IMR-90 (cell line): ENCODE measurements around the gene ZNF283. TPM values are rescaled to one million over a fixed set of nuclear protein-coding genes. Genes with fewer than 3 reads are reported as not detected.

Source experiments
- ATAC-seq: fragments of 200-7000 bp; cut with Tn5 transposase; 2 replicates; pipeline ENCODE4 v1.9.1; 2020; ENCODE audit warnings: low read depth, mild to moderate bottlenecking, moderate library complexity
- BruUV-seq: library from RNA; stranded (reverse); fragments of 400-500 nt; replicated peaks from 2 replicates; lab custom pipeline; 2021; lab: Mats Ljungman, UMichigan
- CTCF ChIA-PET: fragments of 300-600 bp; formaldehyde crosslinking; extraction: SDS; loops from one replicate; lab custom pipeline; 2021; ENCODE audit warnings: antibody characterized with exemption; lab: Yijun Ruan, JAX
- POLR2A ChIA-PET: fragments of 300-600 bp; sonication (Branson Sonifier 250); formaldehyde crosslinking; loops from one replicate; lab custom pipeline; 2022; ENCODE audit warnings: antibody characterized with exemption; ENCODE audit not compliant: unreplicated experiment; lab: Charles Lee
- DNase-seq: peaks from one replicate; pipeline ENCODE4 v3.0.0; 2013
- H2AFZ ChIP-seq: replicated peaks from 2 replicates; pipeline ENCODE3; 2013; ENCODE audit warnings: low read length, mild to moderate bottlenecking; ENCODE audit not compliant: poor library complexity
- H2AK5ac ChIP-seq: 2 replicates; pipeline ENCODE4 v1.6.1; 2013; ENCODE audit warnings: low read depth, low read length, inconsistent platforms
- H2AK9ac ChIP-seq: replicated peaks from 2 replicates; pipeline ENCODE3; 2013; ENCODE audit warnings: mild to moderate bottlenecking, low read depth, low read length, moderate library complexity; ENCODE audit not compliant: poor library complexity
- H2BK120ac ChIP-seq: 2 replicates; pipeline ENCODE4 v1.6.1; 2013; ENCODE audit warnings: low read depth, low read length, inconsistent platforms
- H2BK15ac ChIP-seq: 3 replicates; pipeline ENCODE4 v1.6.1; 2013; ENCODE audit warnings: low read depth, low read length, inconsistent platforms
- H2BK20ac ChIP-seq: 2 replicates; pipeline ENCODE4 v1.6.1; 2013; ENCODE audit warnings: low read depth, mild to moderate bottlenecking, inconsistent platforms, low read length, moderate library complexity
- H2BK5ac ChIP-seq: 2 replicates; pipeline ENCODE4 v1.6.1; 2013; ENCODE audit warnings: mild to moderate bottlenecking, low read depth, low read length, inconsistent platforms; ENCODE audit not compliant: poor library complexity, severe bottlenecking
- H3K14ac ChIP-seq: replicated peaks from 2 replicates; pipeline ENCODE4 v1.6.1; 2013; ENCODE audit warnings: low read depth, low read length, inconsistent platforms
- H3K18ac ChIP-seq: 2 replicates; pipeline ENCODE4 v1.6.1; 2013; ENCODE audit warnings: low read depth, low read length, control low read depth
- H3K23ac ChIP-seq: 2 replicates; pipeline ENCODE4 v1.6.1; 2013; ENCODE audit warnings: low read depth, low read length, inconsistent platforms
- H3K27ac ChIP-seq: 2 replicates; pipeline ENCODE4 v1.5.1; 2013; ENCODE audit warnings: mild to moderate bottlenecking, control low read depth, low read length; ENCODE audit not compliant: insufficient read depth
- H3K27me3 ChIP-seq: 2 replicates; pipeline ENCODE4 v1.6.1; 2013; ENCODE audit warnings: low read length; ENCODE audit not compliant: control insufficient read depth, insufficient read depth
- H3K36me3 ChIP-seq: 2 replicates; pipeline ENCODE4 v1.6.1; 2013; ENCODE audit warnings: low read length, mixed read lengths; ENCODE audit not compliant: control insufficient read depth, insufficient read depth
- H3K4ac ChIP-seq: 2 replicates; pipeline ENCODE4 v1.6.1; 2013; ENCODE audit warnings: low read depth, low read length, inconsistent platforms
- H3K4me1 ChIP-seq: 2 replicates; pipeline ENCODE4 v1.6.1; 2013; ENCODE audit warnings: low read length, mixed read lengths; ENCODE audit not compliant: control insufficient read depth, insufficient read depth
- H3K4me2 ChIP-seq: 2 replicates; pipeline ENCODE4 v1.6.1; 2013; ENCODE audit warnings: low read depth, mild to moderate bottlenecking, control low read depth, low read length, moderate library complexity
- H3K4me3 ChIP-seq: 2 replicates; pipeline ENCODE4 v1.5.1; 2013; ENCODE audit warnings: low read depth, mild to moderate bottlenecking, control low read depth, low read length, moderate library complexity; ENCODE audit not compliant: insufficient read depth
- H3K56ac ChIP-seq: 2 replicates; pipeline ENCODE4 v1.6.1; 2013; ENCODE audit warnings: low read length, inconsistent platforms; ENCODE audit not compliant: insufficient read depth; ENCODE audit errors: extremely low read depth
- H3K79me1 ChIP-seq, 2 experiments: 2 replicates each; pipeline ENCODE4 v1.6.1; 2013; ENCODE audit warnings: low read length in 2 of 2, inconsistent platforms in 1 of 2, low read depth in 1 of 2
- H3K9ac ChIP-seq: 2 replicates; pipeline ENCODE4 v1.6.1; 2013; ENCODE audit warnings: low read depth, low read length, control low read depth
- H3K9me1 ChIP-seq: 2 replicates; pipeline ENCODE4 v1.6.1; 2013; ENCODE audit warnings: low read length, inconsistent platforms; ENCODE audit not compliant: insufficient read depth
- H3K9me3 ChIP-seq: 2 replicates; pipeline ENCODE4 v1.6.1; 2013; ENCODE audit warnings: low read length; ENCODE audit not compliant: control insufficient read depth, insufficient read depth
- H4K20me1 ChIP-seq: 2 replicates; pipeline ENCODE4 v1.6.1; 2013; ENCODE audit warnings: low read length, inconsistent platforms; ENCODE audit not compliant: insufficient read depth
- H4K5ac ChIP-seq: 2 replicates; pipeline ENCODE4 v1.6.1; 2013; ENCODE audit warnings: mild to moderate bottlenecking, low read depth, low read length, control low read depth
- H4K8ac ChIP-seq, 2 experiments: 2 replicates each; pipeline ENCODE4 v1.6.1; 2013; ENCODE audit warnings: low read depth in 2 of 2, low read length in 2 of 2, control low read depth in 1 of 2, inconsistent platforms in 1 of 2
- H4K91ac ChIP-seq: 2 replicates; pipeline ENCODE4 v1.6.1; 2013; ENCODE audit warnings: low read depth, low read length, inconsistent platforms; ENCODE audit not compliant: insufficient read depth
- BHLHE40 ChIP-seq: fragments of 150-350 bp; IDR thresholded peaks from 2 replicates; pipeline ENCODE4 v1.6.1; 2016; ENCODE audit warnings: mild to moderate bottlenecking, low read depth, low read length
- FOS ChIP-seq: fragments of 150-350 bp; IDR thresholded peaks from 2 replicates; pipeline ENCODE4 v1.6.1; 2016; ENCODE audit warnings: low read depth, low read length
- MAZ ChIP-seq: IDR thresholded peaks from 2 replicates; pipeline ENCODE4 v1.6.1; 2012; ENCODE audit warnings: low read depth, mild to moderate bottlenecking, low read length, improper control_type of control experiment, moderate library complexity, borderline replicate concordance
- SMC3 ChIP-seq: fragments of 150-350 bp; IDR thresholded peaks from 2 replicates; pipeline ENCODE4 v1.6.1; 2016; ENCODE audit warnings: low read depth, mild to moderate bottlenecking, antibody characterized with exemption, low read length, moderate library complexity
- WGBS, 2 experiments: methylation state at CpG; one replicate each; pipeline versions ENCODE4 v1.1.5 to v1.1.7; 2013; ENCODE audit warnings: missing lambda C conversion rate in 2 of 2; ENCODE audit not compliant: insufficient read length in 1 of 2; ENCODE audit errors: extremely low coverage in 2 of 2; 5-methylcytosine and 5-hydroxymethylcytosine counted together
- dilution Hi-C: fragments of 300-500 bp; cut with HindIII; formaldehyde crosslinking; loops from one replicate; pipeline ENCODE4 v1.14.3; 2018; ENCODE audit warnings: low sequenced_read_pairs; ENCODE audit not compliant: unreplicated experiment
- in situ Hi-C: fragments of 300-500 bp; cut with MboI; formaldehyde crosslinking; loops from 3 replicates; pipeline ENCODE4 v1.14.3; 2019; ENCODE audit warnings: low sequenced_read_pairs, inconsistent platforms, mixed read lengths
- intact Hi-C: fragments of 100-400 bp; cut with micrococcal nuclease; formaldehyde crosslinking; loops from 2 replicates; pipeline ENCODE4 v1.10.0; 2022
- polyA plus RNA-seq, 3 experiments: library from polyadenylated mRNA; depleted of rRNA; stranded (reverse); fragments of >200 nt; gene quantifications; 2 replicates each; pipeline ENCODE4 v1.2.3, GENCODE V29; 2012; ENCODE audit warnings: low replicate concordance in 1 of 3
- total RNA-seq: library from RNA; depleted of rRNA; stranded (reverse); fragments of >200 nt; gene quantifications from 2 replicates; pipeline ENCODE4 v1.2.3, GENCODE V29; 2012
- TF ChIP-seq, protein P1 (sequence below): fragments of 150-350 bp; IDR thresholded peaks from 2 replicates; pipeline ENCODE4 v1.6.1; 2016; ENCODE audit warnings: low read depth, mild to moderate bottlenecking, low read length, moderate library complexity, borderline replicate concordance

The ZNF283 gene
- total and polyA plus RNA-seq, 2 of the 4 experiments (the other 2 are of a cell fraction), result 2.1 to 5.0 TPM

DNA sequence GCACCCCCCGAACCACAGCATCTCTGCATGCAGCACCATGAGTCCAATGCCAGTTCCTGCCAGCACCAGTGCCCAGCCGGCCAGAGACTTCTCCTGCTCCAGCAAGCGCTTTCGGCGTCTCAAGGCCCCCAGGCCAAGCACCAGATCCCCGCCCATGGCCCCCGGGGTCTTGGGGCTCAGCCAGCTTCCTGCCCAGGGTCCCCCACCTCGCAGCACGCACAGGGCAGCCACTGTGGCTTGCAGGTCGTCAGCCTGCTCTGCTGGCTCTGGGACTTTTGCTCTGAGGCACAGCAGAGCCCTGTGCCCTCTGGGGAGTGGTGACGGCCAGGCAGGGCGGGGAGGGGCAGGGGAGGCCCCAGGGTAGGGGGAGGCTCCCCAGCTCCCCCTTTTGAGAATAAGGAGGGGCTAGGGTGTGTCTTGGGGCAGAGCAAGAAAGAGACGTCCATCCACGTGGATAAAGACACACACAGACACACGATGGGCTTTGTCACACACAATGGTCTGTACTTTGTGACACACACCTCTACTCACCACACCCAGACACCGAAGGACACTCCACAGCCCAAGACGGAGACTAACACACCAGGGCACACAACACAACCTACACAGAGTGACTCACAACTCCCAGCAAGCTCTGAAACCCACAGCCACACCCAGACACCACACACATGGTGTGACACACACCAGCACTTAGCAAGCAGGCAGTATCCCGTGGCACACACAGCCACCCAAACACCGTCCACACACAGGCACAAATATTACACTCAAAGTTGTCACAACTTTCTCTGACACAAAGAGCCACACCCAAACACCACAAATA lies 46.2 kb upstream of the ZNF283 start, which contains the start of gene KCNN4:
Gene KCNN4 (minus strand): TSS at position 268 of the 820 bp plus-strand sequence. CDS start 112 bp downstream, at position 156.
- peak within 1 kb of the TSS; percentile 51 for H2AK5ac ChIP-seq
- H2BK20ac ChIP-seq, result peak within 1 kb of the TSS; percentile 27; the same call in 1 of the 2 replicates
- H3K4me2 ChIP-seq, result no peak within 1 kb of the TSS
- BruUV-seq, result no TSS peak
- peak within 1 kb of the TSS; percentile 13; the same call in 1 of the 2 replicates for H4K91ac ChIP-seq
- no peak within 1 kb of the TSS for H3K9ac ChIP-seq
- H3K79me1 ChIP-seq, result no peaks in the 10 kb centered on the region
- H4K20me1 ChIP-seq, result no peaks in the 10 kb centered on the region
- H3K27ac ChIP-seq, result no peak within 1 kb of the TSS
- WGBS, 2 experiments, result 18% methylated on average over 5 of the region's 19 CpGs; no CpG with 5 or more reads in 1 of the 2 experiments
- H3K4me1 ChIP-seq, result peaks cover 12% of the 10 kb centered on the region
- H4K5ac ChIP-seq, result no peak within 1 kb of the TSS
- peak within 1 kb of the TSS; percentile 6 for H2BK120ac ChIP-seq
- intact Hi-C loops (no loop called here), in situ Hi-C loops (loop anchor here (5.0 kb wide), 1 partner anchor 34 kb away; no protein-coding TSS in a partner anchor), dilution Hi-C loops (no loop called here)
- H3K14ac ChIP-seq, result peak within 1 kb of the TSS; percentile 68
- H3K9me1 ChIP-seq, result peaks cover 8% of the 10 kb centered on the region
- no peak within 1 kb of the TSS for H2BK5ac ChIP-seq
- no peak within 1 kb of the TSS for H3K56ac ChIP-seq
- peak within 1 kb of the TSS; percentile 66 for H3K4ac ChIP-seq
- peak within 1 kb of the TSS; percentile 48; the same call in 1 of the 2 replicates for H3K23ac ChIP-seq
- DNase-seq, result peak; percentile 67
- H2AK9ac ChIP-seq, result peak within 1 kb of the TSS; percentile 89
- H3K9me3 ChIP-seq, result no peaks in the 10 kb centered on the region
- peak within 1 kb of the TSS; percentile 90 for H2AFZ ChIP-seq
- peak within 1 kb of the TSS; percentile 3; the same call in 1 of the 3 replicates for H2BK15ac ChIP-seq
- no peak within 1 kb of the TSS for H3K4me3 ChIP-seq
- CTCF ChIA-PET, result no interaction called here
- H3K36me3 ChIP-seq, result no peaks in the 10 kb centered on the region
- POLR2A ChIA-PET, result no interaction called here
- H3K27me3 ChIP-seq, result no peaks in the 10 kb centered on the region
- H3K18ac ChIP-seq, result no peak within 1 kb of the TSS
- peak within 1 kb of the TSS in 1 of 2 experiments; percentile 31; a peak in 1 of 4 replicates for H4K8ac ChIP-seq
- TF ChIP-seq, protein P1, sequence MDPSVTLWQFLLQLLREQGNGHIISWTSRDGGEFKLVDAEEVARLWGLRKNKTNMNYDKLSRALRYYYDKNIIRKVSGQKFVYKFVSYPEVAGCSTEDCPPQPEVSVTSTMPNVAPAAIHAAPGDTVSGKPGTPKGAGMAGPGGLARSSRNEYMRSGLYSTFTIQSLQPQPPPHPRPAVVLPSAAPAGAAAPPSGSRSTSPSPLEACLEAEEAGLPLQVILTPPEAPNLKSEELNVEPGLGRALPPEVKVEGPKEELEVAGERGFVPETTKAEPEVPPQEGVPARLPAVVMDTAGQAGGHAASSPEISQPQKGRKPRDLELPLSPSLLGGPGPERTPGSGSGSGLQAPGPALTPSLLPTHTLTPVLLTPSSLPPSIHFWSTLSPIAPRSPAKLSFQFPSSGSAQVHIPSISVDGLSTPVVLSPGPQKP, result no peak
- TF ChIP-seq MAZ (no peak), BHLHE40 (0 out of 2 replicates have a peak, but pooled peaks have one; percentile 9), SMC3 (peak; percentile 6; the same call in 1 of the 2 replicates), FOS (0 out of 2 replicates have a peak, but pooled peaks have one; percentile 42)
- no peak; the same call in 1 of the 2 replicates for ATAC-seq
